ENCODE measurements around the gene APOBEC3A. TPM values are rescaled to one million over a fixed set of nuclear protein-coding genes. Genes with fewer than 3 reads are reported as not detected.
A peak's percentile ranks its signal among the peaks of the same experiment; 100 is the strongest.
"Not testable (repeated sequence)": the region's sequence is repeated elsewhere in the genome, so short reads cannot be mapped to it uniquely, and the experiment has no call there.

APOBEC3A gene
- polyA plus RNA-seq, 6 donors from 2014 or later, result 0.29 to 2.8 (median 0.40) TPM; not detected in 3

DNA sequence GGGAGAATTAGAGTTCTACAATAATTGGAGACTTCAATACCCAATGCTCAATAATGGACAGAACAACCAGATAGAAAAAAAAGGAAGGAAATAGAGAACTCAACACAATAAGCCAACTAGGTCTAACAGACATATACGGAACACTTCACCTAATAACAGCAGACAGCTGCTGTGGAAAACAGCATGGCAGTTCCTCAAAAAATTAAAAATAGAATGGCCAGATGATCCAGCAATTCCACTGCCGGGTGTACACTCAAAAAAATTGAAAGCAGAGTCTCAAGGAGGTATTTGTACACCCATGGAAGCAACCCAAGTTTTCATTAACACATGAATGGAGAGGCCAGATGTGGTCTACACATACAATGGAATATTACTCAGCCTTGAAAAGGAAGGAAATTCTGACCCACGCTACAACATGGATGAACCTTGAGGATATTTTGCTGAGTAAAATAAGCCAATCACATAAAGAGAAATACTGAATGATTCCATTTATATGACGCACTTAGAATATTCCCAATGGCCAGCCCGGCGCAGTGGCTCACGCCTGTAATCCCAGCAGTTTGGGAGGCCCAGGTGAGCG is 51.0 kb downstream of the APOBEC3A start:
- not testable (repeated sequence) for H3K27me3 Mint-ChIP-seq; H3K9me3 Mint-ChIP-seq; H3K36me3 Mint-ChIP-seq; ATAC-seq (ENCODE audit: low read depth in 2 of 2); DNase-seq
- peak overlapping the region in 2 of 6 donors; percentile 74 to 87 for H3K27ac Mint-ChIP-seq
- peaks cover 29 to 37% (median 36%) of the 10 kb centered on the region in 3 donors for H3K4me1 Mint-ChIP-seq
- H3K4me3 Mint-ChIP-seq, result peak overlapping the region in 1 of 8 donors; percentile 63

DNA sequence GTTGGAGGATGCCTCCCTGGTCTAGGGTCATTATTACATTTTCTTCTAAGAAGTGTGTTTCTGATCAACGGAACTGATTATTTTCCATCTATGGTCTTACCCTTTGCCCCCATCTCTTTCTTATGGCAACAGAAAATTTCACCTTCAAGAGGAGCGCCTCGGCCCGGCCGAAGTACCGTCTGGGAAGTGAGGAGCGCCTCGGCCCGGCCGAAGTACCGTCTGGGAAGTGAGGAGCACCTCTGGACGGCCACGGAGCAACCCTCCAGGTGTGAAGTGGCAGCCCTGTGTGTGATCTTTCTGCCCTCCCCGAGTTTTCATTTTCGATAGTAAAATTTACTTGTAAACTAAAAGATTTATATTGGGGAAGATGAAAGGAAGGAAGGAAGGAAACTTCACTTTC is 53.5 kb downstream of the APOBEC3A start:
- H3K4me3 Mint-ChIP-seq, result peak overlapping the region in 2 of 8 donors; percentile 7 to 92
- DNase-seq, result no peak
- no peak for ATAC-seq (ENCODE audit: low read depth in 2 of 2)
- H3K4me1 Mint-ChIP-seq, result peaks cover 36 to 57% (median 56%) of the 10 kb centered on the region in 3 donors
- H3K27ac Mint-ChIP-seq, result peak overlapping the region in 3 of 6 donors; percentile 21 to 96 (median 94)
- no peaks in the 10 kb centered on the region for H3K27me3 Mint-ChIP-seq
- H3K9me3 Mint-ChIP-seq, result no peaks in the 10 kb centered on the region
- no peaks in the 10 kb centered on the region for H3K36me3 Mint-ChIP-seq

Other genes with a start within 250 kb of the APOBEC3A start
- gene SUN2, start 201.6 kb upstream of the APOBEC3A start, polyA plus RNA-seq (ENCODE audit: low read depth in 6 of 6), result 100 to 1,000 TPM; 146 to 327 (median 208) TPM
- gene DNAL4, start 163.5 kb upstream of the APOBEC3A start, polyA plus RNA-seq (ENCODE audit: low read depth in 6 of 6), result 10 to 100 TPM; 10.6 to 15.7 (median 12.7) TPM
- under 1 TPM in 3 of 6 donors, not detected in 3; 0.05 to 0.17 (median 0.11) TPM for gene NPTXR, start 113.6 kb upstream of the APOBEC3A start, polyA plus RNA-seq (ENCODE audit: low read depth in 6 of 6)
- 1 to 10 TPM; 1.1 to 5.0 (median 3.7) TPM for gene CBX6, start 85.4 kb upstream of the APOBEC3A start, polyA plus RNA-seq (ENCODE audit: low read depth in 6 of 6)
- gene APOBEC3B, start 24.7 kb downstream of the APOBEC3A start, polyA plus RNA-seq (ENCODE audit: low read depth in 6 of 6), result 1 to 10 TPM in 2 of 6 donors, under 1 TPM in 3, not detected in 1; 0.44 to 1.5 (median 0.56) TPM
- gene APOBEC3C, start 56.6 kb downstream of the APOBEC3A start, polyA plus RNA-seq (ENCODE audit: low read depth in 6 of 6), result 100 to 1,000 TPM; 296 to 326 (median 316) TPM
- gene APOBEC3D, start 63.5 kb downstream of the APOBEC3A start, polyA plus RNA-seq (ENCODE audit: low read depth in 6 of 6), result 10 to 100 TPM; 10.4 to 33.9 (median 20.4) TPM
- gene APOBEC3F, start 83.3 kb downstream of the APOBEC3A start, polyA plus RNA-seq (ENCODE audit: low read depth in 6 of 6), result 10 to 100 TPM; 32.0 to 56.2 (median 36.4) TPM
- gene APOBEC3G, start 119.7 kb downstream of the APOBEC3A start, polyA plus RNA-seq (ENCODE audit: low read depth in 6 of 6), result 100 to 1,000 TPM in 4 of 6 donors, 10 to 100 TPM in 2; 87.2 to 136 (median 120) TPM
- gene APOBEC3H, start 139.6 kb downstream of the APOBEC3A start, polyA plus RNA-seq (ENCODE audit: low read depth in 6 of 6), result 1 to 10 TPM in 1 of 6 donors, under 1 TPM in 1, not detected in 4; 0.77 to 1.2 TPM
- 10 to 100 TPM in 5 of 6 donors, 1 to 10 TPM in 1; 9.9 to 38.5 (median 21.7) TPM for gene CBX7, start 195.1 kb downstream of the APOBEC3A start, polyA plus RNA-seq (ENCODE audit: low read depth in 6 of 6)

All from naive B cell (primary cell).